A673 (cell line): Measurements from ENCODE around the gene YBX1. TPM values are rescaled to one million over a fixed set of nuclear protein-coding genes. Genes with fewer than 3 reads are reported as not detected.

ENCODE experiments used
- BruUV-seq: library from RNA; stranded (reverse); fragments of 400-500 nt; replicated peaks from 2 replicates; lab custom pipeline; 2021; lab: Mats Ljungman, UMichigan
- CTCF ChIA-PET: fragments of 300-600 bp; sonication (Branson Sonifier 250); formaldehyde crosslinking; loops from one replicate; lab custom pipeline; 2022; ENCODE audit warnings: antibody characterized with exemption; lab: Charles Lee
- POLR2A ChIA-PET: fragments of 300-600 bp; sonication (Branson Sonifier 250); formaldehyde crosslinking; loops from one replicate; lab custom pipeline; 2022; ENCODE audit warnings: antibody characterized with exemption; ENCODE audit not compliant: low non-redundant PET; lab: Charles Lee
- DNase-seq: peaks from one replicate; pipeline ENCODE4 v3.0.0-alpha.2; 2015; ENCODE audit warnings: low spot score
- H3K27ac ChIP-seq: fragments of 200-600 bp; sonication (generic); 2 replicates; pipeline ENCODE4 v1.5.1; 2016; ENCODE audit warnings: mixed run types, low read depth, mild to moderate bottlenecking, mixed read lengths, antibody characterized with exemption, low read length; ENCODE audit not compliant: poor library complexity, severe bottlenecking
- H3K27me3 ChIP-seq: fragments of 200-600 bp; sonication (generic); replicated peaks from 2 replicates; pipeline ENCODE4 v1.6.1; 2017; ENCODE audit warnings: mixed run types, low read depth, mild to moderate bottlenecking, mixed read lengths, antibody characterized with exemption, low read length; ENCODE audit not compliant: insufficient read depth, poor library complexity
- H3K36me3 ChIP-seq: fragments of 200-600 bp; sonication (generic); 2 replicates; pipeline ENCODE4 v1.6.1; 2016; ENCODE audit warnings: mixed run types, mild to moderate bottlenecking, mixed read lengths, antibody characterized with exemption, low read length; ENCODE audit not compliant: insufficient read depth, poor library complexity, severe bottlenecking
- H3K4me1 ChIP-seq: fragments of 200-600 bp; sonication (generic); 2 replicates; pipeline ENCODE4 v1.6.1; 2017; ENCODE audit warnings: mixed run types, mild to moderate bottlenecking, mixed read lengths, antibody characterized with exemption, low read length; ENCODE audit not compliant: insufficient read depth, poor library complexity, severe bottlenecking
- H3K4me3 ChIP-seq: fragments of 200-600 bp; sonication (generic); 2 replicates; pipeline ENCODE4 v1.5.1; 2016; ENCODE audit warnings: low read depth, mixed run types, mild to moderate bottlenecking, mixed read lengths, low read length; ENCODE audit not compliant: poor library complexity, severe bottlenecking
- H3K9me3 ChIP-seq: fragments of 200-600 bp; sonication (generic); 2 replicates; pipeline ENCODE4 v1.6.1; 2016; ENCODE audit warnings: mixed run types, low read depth, mild to moderate bottlenecking, mixed read lengths, antibody characterized with exemption, low read length; ENCODE audit not compliant: poor library complexity, severe bottlenecking
- CTCF ChIP-seq: fragments of 300-800, 200-600 bp; sonication (generic); conservative IDR thresholded peaks from 2 replicates; pipeline ENCODE4 v1.5.1; 2017; ENCODE audit warnings: low read depth, mild to moderate bottlenecking, antibody characterized with exemption, low read length, moderate library complexity, mixed read lengths
- EZH2 ChIP-seq: fragments of 200-600 bp; sonication (generic); IDR thresholded peaks from 2 replicates; pipeline ENCODE4 v1.6.1; 2017; ENCODE audit warnings: borderline replicate concordance, low read depth, mild to moderate bottlenecking, mixed read lengths, antibody characterized with exemption, low read length; ENCODE audit not compliant: poor library complexity, severe bottlenecking
- intact Hi-C: fragments of 100-400 bp; cut with micrococcal nuclease; formaldehyde crosslinking; loops from one replicate; pipeline ENCODE4 v1.10.0; 2022; ENCODE audit not compliant: unreplicated experiment
- total RNA-seq: library from RNA; stranded (reverse); gene quantifications from 2 replicates; pipeline ENCODE4 v1.2.3, GENCODE V29; 2021

YBX1 gene
- total RNA-seq, 1 experiment from 2014 or later: 1,576 TPM

GRCh38 chr1:42746436-42747105, 64.4 kb downstream of the YBX1 start:
- intact Hi-C loops: loop anchor here (1.0 to 10.0 kb wide), 2 partner anchors 168 to 402 kb away; no protein-coding TSS in a partner anchor
- Histone ChIP-seq H3K36me3 (peaks cover 35% of the 10 kb centered on the region), H3K4me3 (no peak overlapping the region), H3K27me3 (no peaks in the 10 kb centered on the region), H3K27ac (no peak overlapping the region), H3K4me1 (no peaks in the 10 kb centered on the region), H3K9me3 (no peaks in the 10 kb centered on the region)
- CTCF ChIA-PET: interaction anchor here (1.4 kb wide), 1 partner anchor 168 kb away, joined by 6 read pairs; no protein-coding TSS in a partner anchor
- DNase-seq: no peak
- POLR2A ChIA-PET: no interaction called here
- TF ChIP-seq EZH2: no peak
- no TSS peak for BruUV-seq

GRCh38 chr1:42747125-42747524, 64.9 kb downstream of the YBX1 start:
- Histone ChIP-seq H3K4me1 (no peaks in the 10 kb centered on the region), H3K36me3 (peaks cover 41% of the 10 kb centered on the region), H3K4me3 (no peak overlapping the region), H3K27me3 (no peaks in the 10 kb centered on the region), H3K9me3 (no peaks in the 10 kb centered on the region), H3K27ac (no peak overlapping the region)
- intact Hi-C loops: loop anchor here (1.0 to 10.0 kb wide), 2 partner anchors 169 to 402 kb away; no protein-coding TSS in a partner anchor
- BruUV-seq: no TSS peak
- CTCF ChIA-PET: interaction anchor here (1.4 kb wide), 1 partner anchor 169 kb away, joined by 6 read pairs; no protein-coding TSS in a partner anchor
- TF ChIP-seq EZH2: no peak
- TF ChIP-seq CTCF: peak; percentile 76
- POLR2A ChIA-PET: no interaction called here
- DNase-seq: peak; percentile 61

- intact Hi-C loops: loop anchor here (10.0 kb wide), 1 partner anchor 403 kb away; no protein-coding TSS in a partner anchor
Measured at GRCh38 chr1:42748021-42748420, 65.8 kb downstream of the YBX1 start.

More at GRCh38 chr1:42748021-42748420, 65.8 kb downstream of the YBX1 start:
- H3K27ac ChIP-seq: no peak overlapping the region
- peaks cover 50% of the 10 kb centered on the region for H3K36me3 ChIP-seq
- H3K9me3 ChIP-seq: no peaks in the 10 kb centered on the region
- no peaks in the 10 kb centered on the region for H3K4me1 ChIP-seq
- H3K4me3 ChIP-seq: no peak overlapping the region
- CTCF ChIA-PET: interaction anchor here (1.0 kb wide), 1 partner anchor 170 kb away, joined by 4 read pairs; no protein-coding TSS in a partner anchor
- no peaks in the 10 kb centered on the region for H3K27me3 ChIP-seq
- DNase-seq: no peak
- POLR2A ChIA-PET: no interaction called here
- TF ChIP-seq CTCF: no peak
- no peak for TF ChIP-seq EZH2
- no TSS peak for BruUV-seq
